Activated T-cell treated with anti-CD3 and anti-CD28 coated beads, Interleukin-2, amount 50 U/mL, for 72 hours (primary cell): ENCODE results near the gene MYO5A. TPM values are rescaled to one million over a fixed set of nuclear protein-coding genes. Genes with fewer than 3 reads are reported as not detected.

Source experiments
- ATAC-seq, 2 donors: fragments of 150-1000 bp; cut with Tn5 transposase; replicated peaks in 1 of 2; 2 replicates each; pipeline ENCODE4 v1.10.0; 2021; ENCODE audit warnings: moderate library complexity in 2 of 2, mild to moderate bottlenecking in 1 of 2
- DNase-seq, 2 donors: peaks; one replicate each; pipeline ENCODE4 v3.0.0; 2021 to 2022; ENCODE audit warnings: mixed read lengths in 1 of 2
- H3K27ac Mint-ChIP-seq: one replicate; pipeline ENCODE4 v1.8.0; 2022; ENCODE audit warnings: mild to moderate bottlenecking, moderate library complexity, mixed read lengths
- H3K27me3 Mint-ChIP-seq: one replicate; pipeline ENCODE4 v1.8.0; 2022; ENCODE audit warnings: low read depth, mixed read lengths
- H3K36me3 Mint-ChIP-seq, 2 donors: one replicate each; pipeline ENCODE4 v1.8.0; 2022; ENCODE audit warnings: mixed read lengths in 2 of 2, mild to moderate bottlenecking in 1 of 2; ENCODE audit not compliant: insufficient read depth in 2 of 2
- H3K4me1 Mint-ChIP-seq: one replicate; pipeline ENCODE4 v1.8.0; 2022; ENCODE audit warnings: low read depth, mixed read lengths
- H3K4me3 Mint-ChIP-seq, 2 donors: one replicate each; pipeline ENCODE4 v1.8.0; 2022; ENCODE audit warnings: mild to moderate bottlenecking in 2 of 2, mixed read lengths in 2 of 2, moderate library complexity in 2 of 2
- H3K9me3 Mint-ChIP-seq, 2 donors: one replicate each; pipeline ENCODE4 v1.8.0; 2022; ENCODE audit warnings: mixed read lengths in 2 of 2
- total RNA-seq, 2 donors: library from RNA; stranded (reverse); gene quantifications; one replicate each; pipeline ENCODE4 v1.2.3, GENCODE V29; 2022

Gene MYO5A
- total RNA-seq, 2 donors from 2014 or later: 29.6 to 37.2 TPM

- Mint-ChIP-seq H3K36me3 (peaks cover 0 to 2% of the 10 kb centered on the region in 2 donors), H3K9me3 (no peaks in the 10 kb centered on the region), H3K27ac (no peak overlapping the region), H3K27me3 (no peaks in the 10 kb centered on the region), H3K4me1 (no peaks in the 10 kb centered on the region), H3K4me3 (no peak overlapping the region)
- no peak for ATAC-seq
- DNase-seq: no peak
Observed at GRCh38 chr15:52414936-52415335, 113.7 kb downstream of the MYO5A start.

- H3K4me1 Mint-ChIP-seq: no peaks in the 10 kb centered on the region
Observed at GRCh38 chr15:52408823-52409222, 119.9 kb downstream of the MYO5A start.

GRCh38 chr15:52407374-52407773 is 121.3 kb downstream of the MYO5A start:
- no peak overlapping the region for H3K4me3 Mint-ChIP-seq
- no peaks in the 10 kb centered on the region for H3K9me3 Mint-ChIP-seq
- peaks cover 1 to 2% of the 10 kb centered on the region in 2 donors for H3K36me3 Mint-ChIP-seq
- DNase-seq (no peak), ATAC-seq (no peak)
- no peak overlapping the region for H3K27ac Mint-ChIP-seq
- peaks cover 5% of the 10 kb centered on the region for H3K4me1 Mint-ChIP-seq
- no peaks in the 10 kb centered on the region for H3K27me3 Mint-ChIP-seq

More at GRCh38 chr15:52408823-52409222, 119.9 kb downstream of the MYO5A start:
- Mint-ChIP-seq H3K27ac (no peak overlapping the region), H3K36me3 (peaks cover 0 to 2% of the 10 kb centered on the region in 2 donors), H3K9me3 (no peaks in the 10 kb centered on the region), H3K27me3 (no peaks in the 10 kb centered on the region), H3K4me3 (no peak overlapping the region)
- no peak for DNase-seq
- ATAC-seq: no peak

GRCh38 chr15:52406601-52407000 is 122.1 kb downstream of the MYO5A start:
- ATAC-seq (no peak), DNase-seq (no peak)
- Mint-ChIP-seq H3K9me3 (no peaks in the 10 kb centered on the region), H3K27me3 (no peaks in the 10 kb centered on the region), H3K4me3 (no peak overlapping the region), H3K36me3 (peaks cover 1 to 2% of the 10 kb centered on the region in 2 donors), H3K4me1 (peaks cover 5% of the 10 kb centered on the region), H3K27ac (no peak overlapping the region)

GRCh38 chr15:52405856-52406255 is 122.8 kb downstream of the MYO5A start:
- Mint-ChIP-seq H3K9me3 (no peaks in the 10 kb centered on the region), H3K4me1 (peaks cover 5% of the 10 kb centered on the region), H3K36me3 (peaks cover 1 to 2% of the 10 kb centered on the region in 2 donors), H3K4me3 (no peak overlapping the region), H3K27me3 (no peaks in the 10 kb centered on the region), H3K27ac (no peak overlapping the region)
- ATAC-seq: no peak
- no peak for DNase-seq

- DNase-seq: no peak
- Mint-ChIP-seq H3K4me1 (peaks cover 7% of the 10 kb centered on the region), H3K27ac (no peak overlapping the region), H3K4me3 (no peak overlapping the region), H3K27me3 (no peaks in the 10 kb centered on the region), H3K9me3 (no peaks in the 10 kb centered on the region), H3K36me3 (no peaks in the 10 kb centered on the region)
- no peak for ATAC-seq
Observed at GRCh38 chr15:52397118-52397517, 131.6 kb downstream of the MYO5A start.

- Mint-ChIP-seq H3K36me3 (no peaks in the 10 kb centered on the region), H3K27ac (no peak overlapping the region), H3K27me3 (no peaks in the 10 kb centered on the region), H3K9me3 (no peaks in the 10 kb centered on the region), H3K4me3 (no peak overlapping the region), H3K4me1 (peaks cover 7% of the 10 kb centered on the region)
- ATAC-seq (no peak), DNase-seq (no peak)
Observed at GRCh38 chr15:52394118-52394517, 134.6 kb downstream of the MYO5A start.

GRCh38 chr15:52392008-52392687 is 136.5 kb downstream of the MYO5A start:
- H3K9me3 Mint-ChIP-seq: no peaks in the 10 kb centered on the region
- no peak overlapping the region for H3K27ac Mint-ChIP-seq
- H3K4me3 Mint-ChIP-seq: no peak overlapping the region
- ATAC-seq (no peak), DNase-seq (no peak)
- H3K27me3 Mint-ChIP-seq: no peaks in the 10 kb centered on the region
- H3K36me3 Mint-ChIP-seq: peaks cover 0 to under 1% of the 10 kb centered on the region in 2 donors
- H3K4me1 Mint-ChIP-seq: peaks cover 7% of the 10 kb centered on the region

- Mint-ChIP-seq H3K4me1 (peaks cover 7% of the 10 kb centered on the region), H3K4me3 (no peak overlapping the region), H3K27me3 (no peaks in the 10 kb centered on the region), H3K27ac (no peak overlapping the region), H3K36me3 (peaks cover 0 to 2% of the 10 kb centered on the region in 2 donors), H3K9me3 (no peaks in the 10 kb centered on the region)
- no peak for ATAC-seq
- DNase-seq: no peak
Observed at GRCh38 chr15:52391069-52391468, 137.6 kb downstream of the MYO5A start.

- ATAC-seq (peak in 1 of 2 donors; percentile 42), DNase-seq (no peak)
- peaks cover 0 to 6% of the 10 kb centered on the region in 2 donors for H3K36me3 Mint-ChIP-seq
- no peak overlapping the region for H3K27ac Mint-ChIP-seq
- H3K9me3 Mint-ChIP-seq: no peaks in the 10 kb centered on the region
- H3K4me3 Mint-ChIP-seq: no peak overlapping the region
- no peaks in the 10 kb centered on the region for H3K27me3 Mint-ChIP-seq
- H3K4me1 Mint-ChIP-seq: peaks cover 5% of the 10 kb centered on the region
Observed at GRCh38 chr15:52385670-52386069, 143.0 kb downstream of the MYO5A start.

- H3K36me3 Mint-ChIP-seq: peaks cover 5 to 8% of the 10 kb centered on the region in 2 donors
- peak overlapping the region; percentile 20 for H3K27ac Mint-ChIP-seq
- H3K4me3 Mint-ChIP-seq: peak overlapping the region in 1 of 2 donors; percentile 7
- H3K9me3 Mint-ChIP-seq: no peaks in the 10 kb centered on the region
- ATAC-seq (no peak), DNase-seq (no peak)
- H3K4me1 Mint-ChIP-seq: peaks cover 20% of the 10 kb centered on the region
- no peaks in the 10 kb centered on the region for H3K27me3 Mint-ChIP-seq
Observed at GRCh38 chr15:52383100-52383588, 145.5 kb downstream of the MYO5A start.

GRCh38 chr15:52382647-52383046 is 146.0 kb downstream of the MYO5A start:
- H3K4me3 Mint-ChIP-seq: no peak overlapping the region
- peak overlapping the region; percentile 20 for H3K27ac Mint-ChIP-seq
- peaks cover 5 to 10% of the 10 kb centered on the region in 2 donors for H3K36me3 Mint-ChIP-seq
- peaks cover 20% of the 10 kb centered on the region for H3K4me1 Mint-ChIP-seq
- H3K27me3 Mint-ChIP-seq: no peaks in the 10 kb centered on the region
- H3K9me3 Mint-ChIP-seq: no peaks in the 10 kb centered on the region
- no peak for ATAC-seq
- no peak for DNase-seq

- H3K27me3 Mint-ChIP-seq: no peaks in the 10 kb centered on the region
- peak overlapping the region; percentile 1 to 17 for H3K4me3 Mint-ChIP-seq
- peak; percentile 12 to 40 for DNase-seq
- no peaks in the 10 kb centered on the region for H3K9me3 Mint-ChIP-seq
- H3K27ac Mint-ChIP-seq: peak overlapping the region; percentile 88
- peaks cover 20% of the 10 kb centered on the region for H3K4me1 Mint-ChIP-seq
- peak; percentile 77 to 82 for ATAC-seq
- peaks cover 13 to 14% of the 10 kb centered on the region in 2 donors for H3K36me3 Mint-ChIP-seq
Observed at GRCh38 chr15:52379395-52380106, 149.1 kb downstream of the MYO5A start.
